ENCODE measurements around the gene ST8SIA5. TPM values are rescaled to one million over a fixed set of nuclear protein-coding genes. Genes with fewer than 3 reads are reported as not detected.
"Not testable (repeated sequence)": the region's sequence is repeated elsewhere in the genome, so short reads cannot be mapped to it uniquely, and the experiment has no call there.

Gene ST8SIA5
- total RNA-seq (2013): 0.10 TPM
- polyA plus RNA-seq (not detected), polyA minus RNA-seq (not detected in 2 replicates), total RNA-seq (0.07 to 2.6 (median 0.58) reads per million in 11 experiments)

GRCh38 chr18:46756559-46757201 is at the start of gene ST8SIA5:
Gene ST8SIA5, minus strand, starts transcription at chr18:46757053. Its CDS starts 545 bp downstream, at chr18:46756508.
- Histone ChIP-seq H2AFZ (ENCODE audit: insufficient read depth, low read depth, low read length, poor library complexity, severe bottlenecking) (peak within 1 kb of the TSS; percentile 68), H3K27ac (ENCODE audit: low read depth in 1 of 2, low read length in 2 of 2) (no peak within 1 kb of the TSS), H4K20me1 (ENCODE audit: insufficient read depth, low read length) (no peaks in the 10 kb centered on the region), H3K27me3 (ENCODE audit: control insufficient read depth in 2 of 2, insufficient read depth in 2 of 2, low read length in 2 of 2) (peaks cover 53 to 61% of the 10 kb centered on the region in 2 donors), H3K36me3 (replicated peaks in 1 of 2; ENCODE audit: control insufficient read depth in 1 of 2, insufficient read depth in 2 of 2, low read length in 2 of 2) (no peaks in the 10 kb centered on the region), H3K4me3 (replicated peaks in 1 of 3; ENCODE audit: low read depth in 2 of 3, low read length in 3 of 3) (peak within 1 kb of the TSS; percentile 3 to 68 (median 29)), H3K79me2 (ENCODE audit: insufficient read depth, low read length) (no peaks in the 10 kb centered on the region), H3K4me1 (ENCODE audit: control insufficient read depth in 1 of 2, insufficient read depth in 2 of 2, low read length in 2 of 2) (peaks cover 22 to 44% of the 10 kb centered on the region in 2 donors), H3K4me2 (replicated peaks; ENCODE audit: extremely low read depth, low read length, poor library complexity, severe bottlenecking) (peak within 1 kb of the TSS; percentile 67), H3K9me3 (replicated peaks in 1 of 2; ENCODE audit: control insufficient read depth in 1 of 2, insufficient read depth in 1 of 2, low read length in 2 of 2) (peaks cover 0 to 5% of the 10 kb centered on the region in 2 donors), H3K9ac (ENCODE audit: insufficient read depth, low read length, poor library complexity, severe bottlenecking) (no peak within 1 kb of the TSS)
- Mint-ChIP-seq H3K27ac (peak within 1 kb of the TSS in 1 of 7 donors; percentile 58), H3K9me3 (peaks cover 2 to 28% (median 14%) of the 10 kb centered on the region in 7 donors), H3K36me3 (peaks cover 0 to 2% of the 10 kb centered on the region in 2 donors), H3K4me3 (peak within 1 kb of the TSS; percentile 74 to 90), H3K4me1 (peaks cover 36% of the 10 kb centered on the region), H3K27me3 (ENCODE audit: low read depth in 3 of 3) (peaks cover 44 to 65% (median 58%) of the 10 kb centered on the region in 3 donors)
- intact Hi-C loops (cut with micrococcal nuclease): no loop called here
- DNase-seq: no peak
- 1% methylated on average over 55 of the region's 74 CpGs for WGBS (ENCODE audit: insufficient coverage)
- TF ChIP-seq CTCF (IDR thresholded peaks at IDR 0.05): no peak

GRCh38 chr18:46795945-46796344 is 39.1 kb upstream of the ST8SIA5 start:
- H2AFZ ChIP-seq (ENCODE audit: insufficient read depth, low read depth, low read length, poor library complexity, severe bottlenecking); H3K27me3 Mint-ChIP-seq (ENCODE audit: low read depth in 3 of 3); H3K4me3 ChIP-seq (replicated peaks in 1 of 3; ENCODE audit: low read depth in 2 of 3, low read length in 3 of 3); H3K36me3 Mint-ChIP-seq; H3K27ac Mint-ChIP-seq; H3K4me1 ChIP-seq (ENCODE audit: control insufficient read depth in 1 of 2, insufficient read depth in 2 of 2, low read length in 2 of 2); H3K4me3 Mint-ChIP-seq; intact Hi-C loops (cut with micrococcal nuclease); H3K79me2 ChIP-seq (ENCODE audit: insufficient read depth, low read length); H3K9ac ChIP-seq (ENCODE audit: insufficient read depth, low read length, poor library complexity, severe bottlenecking); H3K27me3 ChIP-seq (ENCODE audit: control insufficient read depth in 2 of 2, insufficient read depth in 2 of 2, low read length in 2 of 2); H3K4me1 Mint-ChIP-seq; DNase-seq; H4K20me1 ChIP-seq (ENCODE audit: insufficient read depth, low read length); H3K9me3 ChIP-seq (replicated peaks in 1 of 2; ENCODE audit: control insufficient read depth in 1 of 2, insufficient read depth in 1 of 2, low read length in 2 of 2); H3K36me3 ChIP-seq (replicated peaks in 1 of 2; ENCODE audit: control insufficient read depth in 1 of 2, insufficient read depth in 2 of 2, low read length in 2 of 2); H3K4me2 ChIP-seq (replicated peaks; ENCODE audit: extremely low read depth, low read length, poor library complexity, severe bottlenecking); H3K9me3 Mint-ChIP-seq; H3K27ac ChIP-seq (ENCODE audit: low read depth in 1 of 2, low read length in 2 of 2): not testable (repeated sequence)
- no CpG with 5 or more reads among the region's 6 CpGs for WGBS (ENCODE audit: insufficient coverage)

Data from CD14-positive monocyte (primary cell).